GM12874 (cell line): ENCODE data around the gene FAM240A.

ENCODE experiments used
- CTCF ChIP-seq: IDR thresholded peaks from 2 replicates; pipeline ENCODE4 v1.5.1; 2011; ENCODE audit warnings: low read depth, mild to moderate bottlenecking, control low read depth, low read length, moderate library complexity; ENCODE audit not compliant: insufficient read depth

The FAM240A gene

GRCh38 chr3:46667061-46667621 lies 54.8 kb downstream of the FAM240A start:
- TF ChIP-seq CTCF, result no peak

- no peak for TF ChIP-seq CTCF
These were observed 55.3 kb downstream of the FAM240A start for GRCh38 chr3:46667657-46668056.

- no peak for TF ChIP-seq CTCF
These were observed 55.8 kb downstream of the FAM240A start for GRCh38 chr3:46668116-46668515.

- TF ChIP-seq CTCF, result no peak
These were observed 56.3 kb downstream of the FAM240A start for GRCh38 chr3:46668591-46668990.

- TF ChIP-seq CTCF, result no peak
These were observed 57.1 kb downstream of the FAM240A start for GRCh38 chr3:46669191-46669999.

GRCh38 chr3:46670000-46670890 lies 57.9 kb downstream of the FAM240A start:
- no peak for TF ChIP-seq CTCF

- TF ChIP-seq CTCF, result no peak
These were observed 58.6 kb downstream of the FAM240A start for GRCh38 chr3:46670891-46671427.
